NB4 (cell line): Measurements from ENCODE around the gene S100A1.

Source experiments
- MYC ChIP-seq: IDR thresholded peaks from 2 replicates; pipeline ENCODE4 v1.6.1; 2011; ENCODE audit warnings: low read depth, low read length
- POLR2A ChIP-seq: IDR thresholded peaks from 2 replicates; pipeline ENCODE4 v1.6.1; 2011; ENCODE audit warnings: mild to moderate bottlenecking; ENCODE audit not compliant: insufficient read length; ENCODE audit errors: extremely low read depth
- TF ChIP-seq, protein P1 (sequence below): IDR thresholded peaks from one replicate; pipeline ENCODE4 v1.5.1; 2012; ENCODE audit warnings: low read depth, low read length
- TF ChIP-seq, protein P2 (sequence below): IDR thresholded peaks from 2 replicates; pipeline ENCODE4 v1.6.1; 2011; ENCODE audit warnings: low read depth, low read length

DNA sequence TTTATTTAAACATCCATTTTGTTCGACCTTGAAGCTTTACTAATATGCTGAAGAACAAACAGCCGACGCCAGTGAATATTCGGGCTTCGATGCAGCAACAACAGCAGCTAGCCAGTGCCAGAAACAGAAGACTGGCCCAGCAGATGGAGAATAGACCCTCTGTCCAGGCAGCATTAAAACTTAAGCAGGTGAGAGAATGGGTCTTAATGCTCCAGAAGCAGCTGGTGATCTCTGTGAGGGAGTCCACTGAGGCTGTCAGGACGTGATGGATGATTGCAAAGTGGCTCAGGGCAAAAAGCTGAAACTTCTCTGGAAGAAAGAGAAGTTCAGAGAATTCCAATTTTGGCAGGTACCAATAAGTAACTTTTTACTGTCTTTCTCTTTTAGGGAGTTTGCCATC, 10.0 kb downstream of the S100A1 start:
- TF ChIP-seq, protein P1, sequence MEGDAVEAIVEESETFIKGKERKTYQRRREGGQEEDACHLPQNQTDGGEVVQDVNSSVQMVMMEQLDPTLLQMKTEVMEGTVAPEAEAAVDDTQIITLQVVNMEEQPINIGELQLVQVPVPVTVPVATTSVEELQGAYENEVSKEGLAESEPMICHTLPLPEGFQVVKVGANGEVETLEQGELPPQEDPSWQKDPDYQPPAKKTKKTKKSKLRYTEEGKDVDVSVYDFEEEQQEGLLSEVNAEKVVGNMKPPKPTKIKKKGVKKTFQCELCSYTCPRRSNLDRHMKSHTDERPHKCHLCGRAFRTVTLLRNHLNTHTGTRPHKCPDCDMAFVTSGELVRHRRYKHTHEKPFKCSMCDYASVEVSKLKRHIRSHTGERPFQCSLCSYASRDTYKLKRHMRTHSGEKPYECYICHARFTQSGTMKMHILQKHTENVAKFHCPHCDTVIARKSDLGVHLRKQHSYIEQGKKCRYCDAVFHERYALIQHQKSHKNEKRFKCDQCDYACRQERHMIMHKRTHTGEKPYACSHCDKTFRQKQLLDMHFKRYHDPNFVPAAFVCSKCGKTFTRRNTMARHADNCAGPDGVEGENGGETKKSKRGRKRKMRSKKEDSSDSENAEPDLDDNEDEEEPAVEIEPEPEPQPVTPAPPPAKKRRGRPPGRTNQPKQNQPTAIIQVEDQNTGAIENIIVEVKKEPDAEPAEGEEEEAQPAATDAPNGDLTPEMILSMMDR = no peak
- TF ChIP-seq, protein P2, sequence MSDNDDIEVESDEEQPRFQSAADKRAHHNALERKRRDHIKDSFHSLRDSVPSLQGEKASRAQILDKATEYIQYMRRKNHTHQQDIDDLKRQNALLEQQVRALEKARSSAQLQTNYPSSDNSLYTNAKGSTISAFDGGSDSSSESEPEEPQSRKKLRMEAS = no peak
- TF ChIP-seq POLR2A (no peak), MYC (no peak)
